Stimulated activated memory B cell treated with anti-CD40 and anti-IgM and Interleukin-4, amounts not matched to agents 10 μg/mL and 1 μg/mL and 100 μg/mL, for 72 hours (primary cell): ENCODE measurements around the gene CNTNAP2.

Experiments used
- ATAC-seq: fragments of 150-1000 bp; cut with Tn5 transposase; 2 replicates; pipeline ENCODE4 v1.10.0; 2021
- H3K27ac Mint-ChIP-seq: one replicate; pipeline ENCODE4 v1.8.0; 2022; ENCODE audit warnings: mild to moderate bottlenecking, mixed read lengths
- H3K27me3 Mint-ChIP-seq: one replicate; pipeline ENCODE4 v1.8.0; 2022; ENCODE audit warnings: mixed read lengths
- H3K36me3 Mint-ChIP-seq: one replicate; pipeline ENCODE4 v1.8.0; 2022; ENCODE audit warnings: mixed read lengths
- H3K4me1 Mint-ChIP-seq: one replicate; pipeline ENCODE4 v1.8.0; 2022; ENCODE audit warnings: mixed read lengths
- H3K4me3 Mint-ChIP-seq: one replicate; pipeline ENCODE4 v1.8.0; 2022; ENCODE audit warnings: mild to moderate bottlenecking, moderate library complexity, mixed read lengths
- H3K9me3 Mint-ChIP-seq: one replicate; pipeline ENCODE4 v1.8.0; 2022; ENCODE audit warnings: mixed read lengths

The CNTNAP2 gene

DNA sequence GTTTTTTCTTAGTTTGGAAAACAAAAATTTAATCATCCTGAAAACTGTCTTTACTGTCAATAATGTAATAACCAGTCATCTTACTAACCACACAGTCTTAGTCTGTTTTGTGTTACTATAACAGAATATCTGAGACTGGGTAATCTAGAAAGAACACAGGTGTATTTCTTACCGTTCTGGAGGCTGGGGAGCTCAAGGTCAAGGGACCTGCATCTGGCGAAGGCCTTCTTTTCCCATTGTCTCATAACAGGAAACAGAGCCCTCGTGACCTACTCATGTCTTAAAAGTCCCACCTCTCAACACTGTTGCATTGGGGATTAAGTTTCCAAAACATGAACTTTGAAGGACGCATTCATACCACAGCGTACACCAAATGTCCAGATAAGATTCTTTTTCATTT is 932.3 kb downstream of the CNTNAP2 start:
- H3K27me3 Mint-ChIP-seq: no peaks in the 10 kb centered on the region
- no peaks in the 10 kb centered on the region for H3K36me3 Mint-ChIP-seq
- no peak for ATAC-seq
- no peak overlapping the region for H3K4me3 Mint-ChIP-seq
- H3K9me3 Mint-ChIP-seq: no peaks in the 10 kb centered on the region
- H3K27ac Mint-ChIP-seq: no peak overlapping the region
- H3K4me1 Mint-ChIP-seq: no peaks in the 10 kb centered on the region

DNA sequence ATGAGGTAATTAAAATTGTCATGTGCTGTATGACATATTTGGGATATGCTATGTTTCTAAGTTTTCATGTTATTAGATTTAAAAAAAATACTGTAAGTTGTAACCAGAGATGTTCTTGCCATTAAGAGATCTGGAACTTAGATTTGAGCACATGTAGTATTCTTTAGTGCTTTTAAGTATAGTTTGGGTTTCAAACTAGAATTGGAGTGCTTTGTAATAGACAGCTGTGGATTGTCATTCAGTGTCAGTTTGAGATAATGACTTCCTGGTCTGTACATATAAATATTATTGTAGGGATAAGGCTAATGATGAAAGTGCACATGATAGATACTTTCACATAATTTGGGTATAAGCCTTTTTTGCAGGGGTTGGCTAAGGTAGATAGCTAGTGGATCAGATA is 936.2 kb downstream of the CNTNAP2 start:
- Mint-ChIP-seq H3K4me3 (no peak overlapping the region), H3K27ac (no peak overlapping the region), H3K36me3 (no peaks in the 10 kb centered on the region), H3K9me3 (no peaks in the 10 kb centered on the region), H3K27me3 (no peaks in the 10 kb centered on the region), H3K4me1 (no peaks in the 10 kb centered on the region)
- no peak for ATAC-seq

DNA sequence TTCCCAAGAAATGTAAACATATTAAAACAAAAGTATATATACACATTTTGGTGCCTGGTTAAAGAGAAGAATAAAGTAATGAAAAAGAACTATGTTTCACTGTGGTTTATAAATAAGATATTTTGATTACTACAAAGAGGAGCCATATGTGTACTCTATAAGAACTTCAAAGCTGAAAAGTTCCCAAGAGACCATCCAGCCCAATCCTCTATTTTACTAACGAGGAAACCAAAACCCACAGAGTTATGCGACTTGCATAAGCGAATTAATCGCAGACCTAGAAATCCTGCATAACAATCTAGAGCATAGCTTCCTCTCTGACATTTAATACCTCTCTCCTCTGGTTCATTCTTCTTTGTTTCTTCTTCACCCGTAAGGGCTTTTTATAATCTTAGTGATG is 937.1 kb downstream of the CNTNAP2 start:
- H3K27me3 Mint-ChIP-seq: no peaks in the 10 kb centered on the region

DNA sequence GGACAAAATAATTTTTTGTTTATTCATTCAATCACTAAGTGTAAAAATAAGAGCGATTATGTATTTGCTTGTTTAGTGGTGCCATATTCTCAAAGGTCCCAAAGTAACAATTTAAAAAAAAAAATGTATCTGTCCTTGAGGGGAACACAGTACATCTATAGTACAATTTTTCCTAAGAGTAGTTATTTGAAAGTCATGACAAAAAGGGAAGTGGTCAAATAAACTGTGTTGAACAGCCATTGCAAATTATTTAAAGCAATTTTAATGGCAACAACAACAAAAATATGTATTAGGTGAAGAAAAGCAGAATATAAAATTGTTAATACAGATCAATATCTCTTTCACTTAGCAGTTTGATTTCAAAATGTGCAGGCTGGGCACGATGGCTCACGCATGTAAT is 943.5 kb downstream of the CNTNAP2 start:
- no peak for ATAC-seq
- Mint-ChIP-seq H3K36me3 (no peaks in the 10 kb centered on the region), H3K4me1 (no peaks in the 10 kb centered on the region), H3K27me3 (no peaks in the 10 kb centered on the region), H3K4me3 (no peak overlapping the region), H3K9me3 (no peaks in the 10 kb centered on the region), H3K27ac (no peak overlapping the region)

More for the DNA sequence above, 937.1 kb downstream of the CNTNAP2 start:
- ATAC-seq: no peak
- Mint-ChIP-seq H3K27ac (no peak overlapping the region), H3K36me3 (no peaks in the 10 kb centered on the region), H3K4me1 (no peaks in the 10 kb centered on the region), H3K9me3 (no peaks in the 10 kb centered on the region), H3K4me3 (no peak overlapping the region)

DNA sequence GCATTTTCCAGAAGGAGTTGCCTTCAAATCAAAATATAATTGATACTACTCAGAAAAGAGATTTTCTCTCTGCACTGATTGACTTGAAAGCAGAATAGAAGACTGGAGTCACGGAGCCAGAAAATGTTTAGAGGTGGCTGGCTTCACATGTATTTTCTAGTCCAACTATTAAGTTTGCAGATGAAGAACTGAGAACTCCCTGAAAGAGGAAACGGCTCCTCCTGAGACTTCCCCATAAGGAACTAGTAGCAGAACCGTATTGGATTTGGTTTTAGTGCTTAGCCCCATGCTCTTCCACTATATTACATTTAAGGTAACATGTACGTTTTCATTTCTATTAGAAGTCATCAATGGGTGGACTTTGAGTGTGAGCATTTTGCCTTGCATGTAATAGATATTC is 946.3 kb downstream of the CNTNAP2 start:
- no peaks in the 10 kb centered on the region for H3K36me3 Mint-ChIP-seq
- no peak for ATAC-seq
- no peak overlapping the region for H3K27ac Mint-ChIP-seq
- no peaks in the 10 kb centered on the region for H3K27me3 Mint-ChIP-seq
- no peaks in the 10 kb centered on the region for H3K9me3 Mint-ChIP-seq
- no peak overlapping the region for H3K4me3 Mint-ChIP-seq
- no peaks in the 10 kb centered on the region for H3K4me1 Mint-ChIP-seq

DNA sequence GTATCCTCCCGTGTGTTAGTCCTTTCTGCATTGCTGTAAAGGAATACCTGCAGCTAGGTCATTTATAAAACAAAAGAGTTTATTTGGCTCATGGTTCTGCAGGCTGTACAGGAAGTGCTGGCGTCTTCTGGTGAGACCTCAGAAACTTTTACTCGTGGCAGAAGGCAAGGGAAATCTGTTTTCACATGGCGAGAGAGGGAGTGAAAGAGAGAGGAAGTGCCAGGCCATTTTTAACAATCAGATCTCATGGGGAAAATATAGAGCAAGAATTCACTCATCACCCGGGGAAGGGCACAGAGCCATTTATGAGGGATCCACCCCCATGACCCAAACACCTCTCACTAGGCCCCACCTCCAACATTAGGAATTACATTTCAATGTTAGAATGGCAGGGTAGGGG is 952.2 kb downstream of the CNTNAP2 start:
- Mint-ChIP-seq H3K27me3 (no peaks in the 10 kb centered on the region), H3K36me3 (no peaks in the 10 kb centered on the region), H3K27ac (no peak overlapping the region), H3K4me1 (no peaks in the 10 kb centered on the region), H3K4me3 (no peak overlapping the region), H3K9me3 (peaks cover 10% of the 10 kb centered on the region)
- no peak for ATAC-seq

DNA sequence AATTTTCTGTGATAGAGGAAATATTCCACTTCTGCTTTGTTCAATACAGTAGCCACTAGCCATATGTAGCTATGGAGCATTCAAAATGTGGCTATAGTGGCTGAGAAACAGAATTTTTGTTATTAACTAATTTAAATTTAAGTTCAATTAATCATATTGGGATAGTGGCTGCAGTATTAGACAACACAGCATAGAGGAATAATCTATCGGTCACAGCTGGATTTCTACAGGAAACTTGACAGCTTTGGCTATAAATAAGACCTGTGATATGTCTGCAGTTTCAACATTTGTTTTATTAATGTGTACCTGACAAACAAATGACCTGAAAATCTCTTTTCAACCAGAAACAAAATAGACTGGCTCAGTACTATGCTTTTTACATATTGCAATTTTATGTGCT is 953.2 kb downstream of the CNTNAP2 start:
- no peak overlapping the region for H3K27ac Mint-ChIP-seq
- no peak for ATAC-seq
- peaks cover 13% of the 10 kb centered on the region for H3K9me3 Mint-ChIP-seq

DNA sequence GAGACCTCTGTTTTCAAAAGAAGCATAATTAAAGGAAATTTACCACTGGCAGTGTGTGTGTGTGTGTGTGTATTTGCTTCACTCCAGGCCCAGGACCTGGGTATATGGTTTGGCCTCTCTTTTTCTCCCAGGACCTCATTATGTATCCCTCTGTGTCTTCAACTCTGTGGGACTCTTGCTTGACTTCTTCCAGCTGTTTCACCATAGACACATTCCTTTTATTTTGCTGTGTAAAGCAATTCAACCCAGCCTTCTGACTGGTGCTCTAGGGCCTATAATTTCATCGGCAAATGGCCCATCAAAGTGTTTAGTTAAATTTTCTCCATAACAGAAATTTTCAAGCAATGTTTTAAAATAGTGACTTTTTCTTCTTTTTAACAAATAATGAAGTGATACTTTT is 954.3 kb downstream of the CNTNAP2 start:
- no peaks in the 10 kb centered on the region for H3K4me1 Mint-ChIP-seq
- peaks cover 13% of the 10 kb centered on the region for H3K9me3 Mint-ChIP-seq
- no peaks in the 10 kb centered on the region for H3K36me3 Mint-ChIP-seq
- H3K4me3 Mint-ChIP-seq: no peak overlapping the region
- no peaks in the 10 kb centered on the region for H3K27me3 Mint-ChIP-seq
- ATAC-seq: no peak
- no peak overlapping the region for H3K27ac Mint-ChIP-seq

More for the DNA sequence above, 953.2 kb downstream of the CNTNAP2 start:
- Mint-ChIP-seq H3K36me3 (no peaks in the 10 kb centered on the region), H3K27me3 (no peaks in the 10 kb centered on the region), H3K4me3 (no peak overlapping the region), H3K4me1 (no peaks in the 10 kb centered on the region)

DNA sequence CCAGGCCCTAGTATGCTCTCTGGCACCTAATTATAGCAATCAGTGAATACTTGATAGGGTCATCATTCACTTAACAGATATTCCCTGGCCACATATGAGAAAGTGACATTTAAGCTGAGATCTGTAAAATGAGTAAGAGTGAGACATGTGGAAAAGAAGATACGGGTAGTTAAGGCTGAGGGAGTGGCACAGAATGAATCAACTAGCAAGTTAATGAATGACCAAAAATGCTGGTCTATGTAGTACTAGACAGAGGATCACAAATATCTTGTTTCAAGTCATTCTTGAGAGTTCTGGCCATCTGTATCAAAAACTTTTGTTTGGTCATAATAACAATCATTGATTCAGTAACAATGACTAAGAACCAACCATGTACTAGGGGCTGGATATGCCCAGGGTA is 954.9 kb downstream of the CNTNAP2 start:
- H3K4me1 Mint-ChIP-seq: no peaks in the 10 kb centered on the region
- no peak for ATAC-seq
- no peak overlapping the region for H3K27ac Mint-ChIP-seq
- no peaks in the 10 kb centered on the region for H3K36me3 Mint-ChIP-seq
- H3K9me3 Mint-ChIP-seq: peaks cover 13% of the 10 kb centered on the region
- H3K27me3 Mint-ChIP-seq: no peaks in the 10 kb centered on the region
- no peak overlapping the region for H3K4me3 Mint-ChIP-seq

DNA sequence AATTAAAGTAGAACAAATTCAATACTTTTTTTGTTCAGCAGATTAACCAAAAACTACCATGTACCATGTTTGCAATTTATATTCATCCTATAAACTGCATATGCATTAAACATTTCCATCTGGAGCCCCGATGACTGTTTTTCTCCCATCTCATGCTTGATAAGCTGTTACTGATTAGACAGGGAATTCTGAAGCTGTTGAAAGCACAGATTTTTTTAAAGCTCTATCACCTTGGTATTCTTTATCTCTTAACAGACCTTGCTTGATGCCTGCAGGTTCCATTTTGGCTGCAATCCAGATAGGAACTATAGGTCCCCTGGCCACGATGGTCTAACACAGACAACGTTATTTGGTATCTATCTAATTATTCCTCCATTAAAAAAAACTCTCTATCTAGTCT is 961.7 kb downstream of the CNTNAP2 start:
- Mint-ChIP-seq H3K4me1 (no peaks in the 10 kb centered on the region), H3K36me3 (no peaks in the 10 kb centered on the region), H3K4me3 (no peak overlapping the region), H3K27ac (no peak overlapping the region), H3K9me3 (peaks cover 6% of the 10 kb centered on the region), H3K27me3 (no peaks in the 10 kb centered on the region)
- ATAC-seq: no peak

DNA sequence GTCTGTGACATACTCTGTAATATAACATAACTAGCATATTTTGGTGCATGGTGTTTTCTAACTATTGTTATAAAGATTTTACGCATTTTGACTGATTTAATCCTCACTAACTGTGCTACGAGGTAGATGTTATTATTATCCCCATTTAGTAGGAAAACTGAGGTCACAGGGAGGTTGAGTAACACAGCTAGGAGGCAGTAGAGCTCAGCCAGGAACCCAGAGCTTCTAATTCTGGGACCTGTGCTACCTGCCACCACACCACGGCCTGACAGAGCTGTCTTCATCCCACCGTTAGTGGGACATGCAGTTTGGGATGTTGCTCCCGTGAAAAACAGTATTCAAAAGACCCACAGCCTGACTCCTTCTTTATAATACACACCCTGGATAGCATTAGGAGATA is 962.5 kb downstream of the CNTNAP2 start:
- Mint-ChIP-seq H3K4me3 (no peak overlapping the region), H3K27ac (no peak overlapping the region), H3K9me3 (peaks cover 1% of the 10 kb centered on the region), H3K27me3 (no peaks in the 10 kb centered on the region), H3K4me1 (no peaks in the 10 kb centered on the region), H3K36me3 (no peaks in the 10 kb centered on the region)
- no peak for ATAC-seq

DNA sequence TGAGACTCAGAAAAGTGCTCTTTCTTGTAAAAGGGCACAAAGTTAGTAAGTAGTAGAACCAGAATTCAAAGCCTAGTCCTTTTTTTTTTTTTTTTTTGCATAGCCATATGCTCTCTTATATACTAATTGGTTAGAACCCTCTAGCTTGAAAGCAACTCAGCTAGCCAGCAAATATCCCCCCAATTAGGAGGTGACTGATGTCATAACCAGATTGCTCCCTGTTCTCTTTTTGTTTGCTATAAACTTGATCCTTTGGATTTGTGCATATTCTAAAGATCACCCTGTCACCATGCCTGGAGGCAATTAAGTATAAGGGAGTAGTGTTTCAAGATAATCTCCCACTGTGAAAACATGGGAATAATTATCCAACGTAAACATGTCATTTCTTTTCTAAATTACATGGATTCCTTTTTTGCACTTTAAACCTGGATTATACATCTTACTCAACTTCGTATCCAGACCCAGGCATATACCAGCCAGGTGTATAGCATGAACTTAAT is 963.4 kb downstream of the CNTNAP2 start:
- H3K4me1 Mint-ChIP-seq: no peaks in the 10 kb centered on the region
- H3K27me3 Mint-ChIP-seq: no peaks in the 10 kb centered on the region
- no peak for ATAC-seq
- H3K36me3 Mint-ChIP-seq: no peaks in the 10 kb centered on the region
- no peaks in the 10 kb centered on the region for H3K9me3 Mint-ChIP-seq
- no peak overlapping the region for H3K27ac Mint-ChIP-seq
- H3K4me3 Mint-ChIP-seq: no peak overlapping the region

DNA sequence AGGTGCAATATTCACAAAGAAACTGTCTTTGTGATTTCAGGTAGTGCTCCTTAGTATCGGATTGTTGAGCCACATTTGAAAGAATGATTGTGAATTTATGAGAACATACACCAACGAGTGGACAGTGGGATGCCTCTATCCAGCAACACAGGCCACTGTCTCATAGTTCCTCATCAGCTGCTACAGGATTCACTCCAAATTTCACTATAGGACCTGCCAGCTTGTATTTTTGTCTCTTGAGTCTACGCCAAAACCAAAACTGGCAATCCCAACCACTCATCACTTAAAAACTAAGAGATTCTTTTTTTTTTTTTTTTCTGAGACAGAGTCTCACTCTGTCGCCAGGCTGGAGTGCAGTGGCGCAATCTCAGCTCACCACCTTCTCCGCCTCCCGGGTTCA is 964.5 kb downstream of the CNTNAP2 start:
- ATAC-seq: no peak
- Mint-ChIP-seq H3K27ac (no peak overlapping the region), H3K9me3 (no peaks in the 10 kb centered on the region), H3K27me3 (no peaks in the 10 kb centered on the region), H3K4me1 (no peaks in the 10 kb centered on the region), H3K36me3 (no peaks in the 10 kb centered on the region), H3K4me3 (no peak overlapping the region)

DNA sequence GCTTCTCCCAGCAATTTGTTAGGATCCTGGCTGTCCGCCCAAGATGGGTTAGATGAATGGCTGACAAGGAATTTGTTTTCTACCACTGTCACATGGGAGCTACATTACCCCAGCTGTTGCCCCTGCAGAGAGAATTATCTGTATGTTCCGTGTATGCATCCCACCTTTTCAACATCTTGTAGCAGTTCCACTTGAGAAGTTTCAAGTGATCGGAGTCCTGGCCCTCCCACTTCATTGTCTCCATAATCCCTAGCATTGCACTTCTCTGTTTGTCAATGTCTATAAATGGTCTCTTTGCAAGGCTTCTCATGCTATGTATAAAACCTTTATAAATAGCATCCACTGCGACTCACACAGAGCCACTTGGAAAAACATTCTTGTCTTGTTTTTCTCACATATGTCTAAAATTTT is 972.5 kb downstream of the CNTNAP2 start:
- no peak for ATAC-seq
- Mint-ChIP-seq H3K27ac (no peak overlapping the region), H3K4me1 (no peaks in the 10 kb centered on the region), H3K4me3 (no peak overlapping the region), H3K27me3 (no peaks in the 10 kb centered on the region), H3K36me3 (no peaks in the 10 kb centered on the region), H3K9me3 (no peaks in the 10 kb centered on the region)

DNA sequence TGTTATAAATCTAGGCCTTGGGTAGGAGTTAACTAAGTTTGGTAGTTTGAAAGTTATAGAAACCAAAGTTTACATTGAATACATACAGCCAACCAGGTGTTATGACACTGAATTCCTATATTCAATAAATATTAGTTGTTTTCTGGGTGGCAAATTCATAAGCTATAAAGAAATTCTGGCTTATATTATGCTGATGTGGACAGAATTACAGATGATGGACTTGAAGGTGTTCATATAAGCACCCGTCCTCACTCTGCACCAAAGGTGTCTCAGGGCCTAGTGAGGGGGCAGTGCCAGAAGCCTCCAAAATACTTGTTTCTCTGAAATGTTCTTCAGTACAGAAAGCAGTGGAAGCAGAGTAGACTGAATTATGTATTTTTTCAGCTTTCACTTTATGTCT is 973.0 kb downstream of the CNTNAP2 start:
- no peaks in the 10 kb centered on the region for H3K36me3 Mint-ChIP-seq
- H3K4me3 Mint-ChIP-seq: no peak overlapping the region
- no peaks in the 10 kb centered on the region for H3K27me3 Mint-ChIP-seq
- no peak overlapping the region for H3K27ac Mint-ChIP-seq
- no peak for ATAC-seq
- no peaks in the 10 kb centered on the region for H3K4me1 Mint-ChIP-seq
- H3K9me3 Mint-ChIP-seq: no peaks in the 10 kb centered on the region

DNA sequence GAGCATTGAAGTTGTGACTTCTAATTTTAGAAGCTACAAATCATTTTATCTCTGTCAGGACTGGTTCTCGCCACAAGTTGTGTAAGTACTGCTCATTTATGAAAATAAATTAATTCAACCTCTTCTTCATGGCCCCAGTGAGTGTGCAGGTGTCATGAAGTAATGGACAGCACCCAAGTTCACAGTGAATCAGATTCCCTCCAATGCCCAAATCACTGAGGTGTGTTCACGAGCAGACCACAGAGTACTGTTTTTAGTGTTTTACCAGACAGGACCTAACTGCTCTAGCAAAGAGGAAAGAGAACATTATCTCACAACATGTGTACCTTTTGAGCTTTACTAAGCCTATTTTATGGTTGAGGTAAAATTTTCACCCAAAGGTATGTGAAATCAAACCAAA is 980.0 kb downstream of the CNTNAP2 start:
- no peak overlapping the region for H3K4me3 Mint-ChIP-seq
- H3K27ac Mint-ChIP-seq: no peak overlapping the region
- peaks cover 5% of the 10 kb centered on the region for H3K9me3 Mint-ChIP-seq
- H3K4me1 Mint-ChIP-seq: no peaks in the 10 kb centered on the region
- no peaks in the 10 kb centered on the region for H3K36me3 Mint-ChIP-seq
- H3K27me3 Mint-ChIP-seq: no peaks in the 10 kb centered on the region
- no peak for ATAC-seq

DNA sequence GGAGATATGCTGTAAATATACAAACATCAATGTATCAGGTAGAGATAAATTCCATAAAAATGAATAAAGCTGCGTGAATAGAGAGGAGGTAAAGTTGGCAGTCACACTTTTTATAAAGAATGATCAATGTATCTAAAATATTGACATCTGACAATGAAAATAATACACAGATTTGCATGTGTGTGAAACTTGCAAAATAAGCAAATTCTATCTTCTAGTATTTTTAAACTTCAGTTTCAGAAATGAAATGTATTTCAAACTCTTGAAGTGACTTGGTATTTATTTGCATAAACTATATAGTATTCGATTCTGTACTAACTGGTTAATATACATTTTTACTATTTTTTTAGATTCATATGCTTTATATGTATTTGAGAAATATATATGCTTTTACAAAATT is 986.6 kb downstream of the CNTNAP2 start:
- Mint-ChIP-seq H3K36me3 (no peaks in the 10 kb centered on the region), H3K9me3 (peaks cover 6% of the 10 kb centered on the region), H3K27ac (no peak overlapping the region), H3K27me3 (no peaks in the 10 kb centered on the region), H3K4me1 (no peaks in the 10 kb centered on the region), H3K4me3 (no peak overlapping the region)
- ATAC-seq: no peak
